Activated T-cell treated with anti-CD3 and anti-CD28 coated beads for 48 hours (primary cell): ENCODE measurements around the gene C4orf50.

Source experiments
- DNase-seq: peaks from one replicate; pipeline ENCODE4 v3.0.0-alpha.2; 2020; ENCODE audit warnings: low read depth

C4orf50 gene

GRCh38 chr4:5919571-5919970, 98.7 kb downstream of the C4orf50 start:
- no peak for DNase-seq

- no peak for DNase-seq
Measured at GRCh38 chr4:5919044-5919443, 99.2 kb downstream of the C4orf50 start.

GRCh38 chr4:5918331-5918985, 99.8 kb downstream of the C4orf50 start:
- DNase-seq = no peak

DNA sequence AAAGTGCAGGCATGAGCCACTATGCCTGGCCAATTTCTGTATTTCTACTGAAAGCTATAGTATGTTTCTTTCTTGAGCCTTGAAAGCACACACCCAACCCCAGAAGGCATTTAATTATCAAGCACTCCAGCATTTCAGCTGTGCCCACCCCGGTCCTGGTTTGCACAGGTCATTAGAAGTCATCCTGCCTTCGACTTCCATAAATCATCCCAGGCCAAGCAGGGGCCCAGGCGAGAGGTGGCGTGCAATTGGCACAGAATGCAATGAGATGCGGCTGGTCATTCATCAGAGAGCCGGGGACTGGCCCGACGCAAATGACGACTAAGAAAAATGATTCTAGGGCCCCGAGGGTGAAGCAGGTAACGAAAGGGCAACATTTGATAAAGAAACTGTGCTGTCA, 100.6 kb downstream of the C4orf50 start:
- no peak for DNase-seq

GRCh38 chr4:5916229-5916628, 102.0 kb downstream of the C4orf50 start:
- no peak for DNase-seq

DNA sequence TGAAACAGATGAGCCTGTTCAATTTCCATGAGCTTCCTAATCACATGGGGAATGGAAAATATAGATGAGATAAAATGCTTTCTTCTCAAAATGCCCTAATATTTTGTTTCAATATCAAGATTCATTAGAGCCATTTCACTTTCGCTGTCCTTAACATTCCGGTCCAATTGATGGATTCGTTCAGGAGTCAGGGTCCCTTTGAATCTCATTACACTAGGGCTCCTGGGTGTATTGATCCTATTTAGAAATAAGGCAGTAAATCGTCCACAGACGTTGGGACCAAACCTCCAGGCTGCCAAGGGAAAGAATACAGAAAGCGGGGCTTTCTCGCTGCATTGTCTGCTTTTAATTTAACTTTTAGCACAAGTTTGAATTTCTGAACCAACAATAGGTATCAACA, 104.8 kb downstream of the C4orf50 start:
- no peak for DNase-seq

DNA sequence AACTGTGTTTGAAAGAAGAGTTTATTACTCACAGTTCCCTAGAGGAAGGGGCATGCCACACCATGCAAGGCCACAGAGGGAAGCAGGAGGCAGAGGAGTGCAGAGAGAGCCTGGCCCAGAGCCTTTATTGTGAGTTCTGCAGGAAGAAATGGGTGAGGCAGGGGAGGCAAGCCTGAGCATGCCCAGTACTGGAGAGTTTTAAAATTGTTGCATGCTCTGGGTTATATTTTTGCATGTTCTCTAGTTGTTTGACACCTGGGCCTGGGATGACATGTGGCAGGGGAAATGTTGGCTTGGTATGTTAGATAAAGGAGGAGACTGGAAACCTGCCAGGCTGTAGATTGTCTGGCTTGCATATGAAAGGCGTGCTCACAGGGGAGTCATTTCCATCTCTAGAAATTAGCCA, 105.6 kb downstream of the C4orf50 start:
- DNase-seq = no peak

DNA sequence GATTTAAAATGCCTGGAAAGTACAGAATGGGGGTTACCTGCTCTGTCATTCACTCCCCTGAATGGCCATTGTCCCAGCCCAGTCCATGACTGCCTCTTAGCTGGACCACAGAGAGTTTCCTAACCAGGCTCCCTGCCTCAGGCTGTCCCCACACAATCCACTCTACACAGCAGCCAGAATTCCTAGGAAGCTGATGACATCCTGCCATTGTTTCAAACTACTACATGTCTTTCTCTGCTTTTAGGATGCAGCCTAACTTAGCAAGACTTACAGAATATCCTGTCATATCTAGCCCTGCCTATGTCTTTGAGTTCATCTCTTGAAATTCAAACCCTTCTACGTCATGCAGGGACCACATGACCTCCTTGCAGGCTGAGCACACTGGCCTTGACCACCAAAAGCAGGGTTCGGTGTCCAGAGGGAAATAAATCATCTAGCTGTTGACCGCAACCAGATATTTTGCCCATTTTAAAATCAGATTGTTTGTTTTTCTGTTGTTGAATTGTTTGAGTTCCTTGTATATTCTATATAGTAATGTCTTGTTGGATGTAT, 109.3 kb downstream of the C4orf50 start:
- DNase-seq = no peak

GRCh38 chr4:5906191-5906590, 112.0 kb downstream of the C4orf50 start:
- no peak for DNase-seq

DNA sequence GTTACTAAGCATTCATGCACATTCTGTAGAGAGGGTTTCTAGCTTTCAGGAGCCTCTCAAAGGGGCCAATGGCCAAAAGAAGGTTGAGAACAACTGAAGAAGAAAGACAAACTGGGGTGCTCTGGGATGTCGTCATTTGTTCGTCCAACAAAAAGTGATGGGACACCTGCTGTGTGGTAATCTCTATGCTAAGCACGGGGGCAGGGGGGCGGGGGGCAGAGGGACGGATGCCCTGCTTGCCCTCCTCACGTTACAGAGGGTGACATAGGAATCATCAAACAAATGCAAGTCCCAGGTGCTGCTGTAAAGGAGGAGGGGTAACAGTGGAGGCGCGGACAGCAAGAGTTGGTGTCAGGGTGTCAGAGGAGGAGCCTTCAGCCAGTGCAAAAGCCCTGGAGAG, 112.5 kb downstream of the C4orf50 start:
- no peak for DNase-seq

DNA sequence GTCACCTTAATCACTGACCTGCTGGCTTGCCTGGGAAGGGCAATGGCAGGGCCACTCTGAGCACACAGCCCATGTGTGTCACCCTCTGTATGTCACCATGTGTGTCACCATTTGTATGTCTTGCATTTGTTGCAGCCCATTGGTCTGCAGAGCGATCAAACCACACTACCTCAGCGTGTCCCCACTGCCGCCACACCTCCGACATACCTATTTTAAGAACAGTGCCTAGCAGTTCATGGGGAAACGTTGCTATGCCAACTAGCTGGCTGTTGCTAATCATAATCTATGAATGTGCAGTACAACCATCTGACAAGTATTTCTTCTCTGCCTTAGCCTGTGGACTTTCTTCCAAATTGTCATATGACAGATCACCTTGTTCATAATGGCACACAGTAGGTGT, 117.4 kb downstream of the C4orf50 start:
- DNase-seq = no peak

- no peak for DNase-seq
Measured at GRCh38 chr4:5899881-5900280, 118.3 kb downstream of the C4orf50 start.

GRCh38 chr4:5899396-5899795, 118.8 kb downstream of the C4orf50 start:
- DNase-seq = no peak

- DNase-seq = no peak
Measured at GRCh38 chr4:5897674-5898073, 120.6 kb downstream of the C4orf50 start.

DNA sequence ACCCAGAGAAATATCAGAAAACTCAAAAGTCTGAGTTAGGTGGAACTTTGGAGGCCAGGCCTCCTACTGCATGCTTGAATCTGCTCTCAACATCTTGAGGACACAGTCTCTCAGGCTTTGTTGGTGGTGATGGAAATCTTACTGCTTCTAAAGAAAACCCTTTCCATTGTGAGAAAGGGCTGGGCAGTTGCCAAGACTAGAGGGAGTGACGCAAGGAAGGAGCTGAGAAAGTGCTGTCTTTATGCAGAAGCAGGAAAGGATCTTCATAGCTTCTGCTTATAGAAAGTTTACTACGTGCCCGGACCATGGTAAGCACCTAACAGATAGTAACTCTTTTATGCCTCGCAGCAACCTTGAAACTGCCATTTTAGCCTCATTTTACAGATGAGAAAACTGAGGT, 122.9 kb downstream of the C4orf50 start:
- DNase-seq = no peak

DNA sequence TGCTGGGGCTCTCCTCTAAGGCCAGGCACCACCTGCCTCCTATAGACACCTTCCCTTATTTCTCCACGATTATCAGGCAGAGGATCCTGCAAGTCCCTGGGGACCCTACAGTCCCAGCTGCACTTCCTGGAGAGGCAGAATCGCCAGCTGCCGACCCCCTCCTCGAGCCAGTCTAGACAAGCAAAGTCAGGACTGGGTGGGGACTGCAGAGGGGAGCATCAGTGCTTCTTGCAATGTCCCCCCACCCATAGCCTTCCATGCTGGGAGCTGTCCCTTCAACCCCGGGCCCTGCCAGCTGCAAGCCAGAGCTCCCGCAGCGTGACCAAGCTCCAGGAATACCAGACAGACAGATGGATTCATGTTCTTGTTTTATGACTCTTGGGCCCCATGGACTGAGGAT, 124.0 kb downstream of the C4orf50 start:
- DNase-seq = no peak

- no peak for DNase-seq
Measured at GRCh38 chr4:5893591-5893990, 124.6 kb downstream of the C4orf50 start.

GRCh38 chr4:5893004-5893580, 125.1 kb downstream of the C4orf50 start, which contains the start of gene CRMP1:
Gene CRMP1, minus strand, starts transcription at chr4:5893086. Its CDS starts 117 bp downstream, at chr4:5892969.
- DNase-seq = no peak

- DNase-seq = no peak
Measured at GRCh38 chr4:5892323-5893003, 125.8 kb downstream of the C4orf50 start.

DNA sequence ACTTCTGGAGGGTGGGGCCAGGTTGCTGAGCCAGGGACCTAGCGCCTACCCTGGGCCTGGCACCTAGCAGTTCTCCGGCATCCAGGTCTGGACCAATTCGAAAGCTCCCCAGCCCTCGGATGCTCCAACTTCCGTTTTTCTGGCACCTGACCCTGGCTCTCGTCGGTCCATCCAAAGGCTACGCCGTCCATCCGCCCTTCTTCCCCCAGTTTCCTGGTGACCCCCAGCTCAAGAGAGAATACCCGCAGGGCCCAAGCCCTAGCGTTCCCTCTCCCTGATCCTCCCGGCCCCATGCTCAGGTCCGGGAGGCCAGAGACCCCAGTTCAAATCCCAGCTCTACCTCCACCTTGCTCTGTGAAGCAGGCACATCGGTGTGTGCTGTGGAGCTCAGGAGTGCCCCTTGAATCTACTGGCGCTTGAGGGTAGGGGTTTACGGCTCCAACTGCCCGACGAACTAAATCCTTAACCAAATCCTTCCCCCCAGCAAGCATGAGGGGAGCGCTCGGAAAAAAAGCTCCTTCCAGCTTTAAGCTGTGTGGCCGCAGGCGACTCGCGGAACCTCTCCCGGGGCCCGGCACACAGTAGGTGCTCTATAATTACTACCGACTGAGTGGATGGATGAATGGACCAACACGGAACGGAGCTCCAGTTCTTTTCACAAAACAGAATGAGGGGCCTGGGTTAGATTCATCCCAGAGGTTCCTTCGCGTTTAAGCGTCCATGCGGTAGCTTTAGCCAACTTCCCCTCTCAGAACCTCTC, 126.5 kb downstream of the C4orf50 start:
- no peak for DNase-seq

DNA sequence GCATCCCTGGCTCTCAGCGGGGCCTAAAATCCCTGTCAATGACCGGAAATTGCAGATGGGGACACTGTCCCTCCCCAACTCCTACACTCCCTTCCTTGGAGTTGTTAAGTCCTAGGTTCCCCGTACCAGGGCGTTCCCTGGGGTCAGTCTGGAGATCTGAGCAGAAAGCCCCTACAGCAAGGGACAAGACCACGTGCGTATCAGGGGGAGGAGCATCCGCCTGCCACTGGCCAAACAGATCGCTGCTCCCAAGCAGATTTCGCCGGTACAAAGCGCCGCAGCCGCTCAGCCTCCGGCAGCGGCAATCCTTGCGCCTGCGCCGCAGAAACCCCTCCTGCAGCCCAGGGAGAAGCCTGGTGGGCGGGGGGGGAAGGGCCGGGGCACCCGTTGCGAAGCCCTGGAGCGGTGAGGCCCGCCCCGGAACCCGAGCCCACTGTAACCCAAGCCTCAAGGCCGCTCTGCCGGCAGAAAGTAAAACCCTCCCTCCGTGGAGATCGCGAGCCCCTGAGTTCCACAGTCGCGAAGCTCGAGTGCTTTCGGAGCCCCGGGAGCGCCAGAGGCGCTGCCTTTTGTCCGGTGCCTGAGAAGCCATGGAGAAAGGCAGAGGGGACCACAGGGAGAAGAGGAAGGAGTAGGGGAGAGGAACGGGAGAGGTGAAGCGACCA, 128.0 kb downstream of the C4orf50 start:
- no peak for DNase-seq
